Retinal pigment epithelial cell (primary cell): Measurements from ENCODE around the gene UBE2D4.
"Not testable (repeated sequence)": the region's sequence is repeated elsewhere in the genome, so short reads cannot be mapped to it uniquely, and the experiment has no call there.

Source experiments
- DNase-seq: peaks from one replicate; pipeline ENCODE4 v3.0.0-alpha.2; 2010; ENCODE audit warnings: low read depth
- H3K4me3 ChIP-seq: 2 replicates; pipeline ENCODE4 v1.5.1; 2011; ENCODE audit warnings: mild to moderate bottlenecking, low read length, control low read depth, moderate library complexity
- TF ChIP-seq, protein P1 (sequence below): conservative IDR thresholded peaks from 2 replicates; pipeline ENCODE4 v1.5.1; 2011; ENCODE audit warnings: low read depth, low read length, control low read depth, inconsistent platforms

The UBE2D4 gene

DNA sequence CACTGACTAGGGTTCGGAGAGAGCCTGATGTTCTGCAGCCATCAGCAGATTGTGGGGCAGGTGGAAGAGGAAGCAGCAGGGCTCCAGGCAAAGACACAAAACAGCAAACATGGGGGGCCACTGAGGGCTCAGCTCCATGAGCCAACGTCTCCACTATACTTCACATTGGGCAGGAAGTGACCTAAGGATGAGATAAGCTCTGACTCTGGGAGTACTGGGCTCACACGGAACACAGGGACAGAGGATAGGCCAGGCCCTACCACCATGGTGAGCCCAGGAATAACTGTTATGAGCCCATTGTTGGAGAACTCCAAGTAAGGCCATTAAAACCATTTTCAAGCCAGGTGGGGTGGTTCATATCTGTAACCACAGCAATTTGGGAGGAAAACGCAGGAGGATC is 42.0 kb upstream of the UBE2D4 start:
- DNase-seq = no peak
- TF ChIP-seq, protein P1, sequence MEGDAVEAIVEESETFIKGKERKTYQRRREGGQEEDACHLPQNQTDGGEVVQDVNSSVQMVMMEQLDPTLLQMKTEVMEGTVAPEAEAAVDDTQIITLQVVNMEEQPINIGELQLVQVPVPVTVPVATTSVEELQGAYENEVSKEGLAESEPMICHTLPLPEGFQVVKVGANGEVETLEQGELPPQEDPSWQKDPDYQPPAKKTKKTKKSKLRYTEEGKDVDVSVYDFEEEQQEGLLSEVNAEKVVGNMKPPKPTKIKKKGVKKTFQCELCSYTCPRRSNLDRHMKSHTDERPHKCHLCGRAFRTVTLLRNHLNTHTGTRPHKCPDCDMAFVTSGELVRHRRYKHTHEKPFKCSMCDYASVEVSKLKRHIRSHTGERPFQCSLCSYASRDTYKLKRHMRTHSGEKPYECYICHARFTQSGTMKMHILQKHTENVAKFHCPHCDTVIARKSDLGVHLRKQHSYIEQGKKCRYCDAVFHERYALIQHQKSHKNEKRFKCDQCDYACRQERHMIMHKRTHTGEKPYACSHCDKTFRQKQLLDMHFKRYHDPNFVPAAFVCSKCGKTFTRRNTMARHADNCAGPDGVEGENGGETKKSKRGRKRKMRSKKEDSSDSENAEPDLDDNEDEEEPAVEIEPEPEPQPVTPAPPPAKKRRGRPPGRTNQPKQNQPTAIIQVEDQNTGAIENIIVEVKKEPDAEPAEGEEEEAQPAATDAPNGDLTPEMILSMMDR = no peak
- H3K4me3 ChIP-seq = no peak overlapping the region

DNA sequence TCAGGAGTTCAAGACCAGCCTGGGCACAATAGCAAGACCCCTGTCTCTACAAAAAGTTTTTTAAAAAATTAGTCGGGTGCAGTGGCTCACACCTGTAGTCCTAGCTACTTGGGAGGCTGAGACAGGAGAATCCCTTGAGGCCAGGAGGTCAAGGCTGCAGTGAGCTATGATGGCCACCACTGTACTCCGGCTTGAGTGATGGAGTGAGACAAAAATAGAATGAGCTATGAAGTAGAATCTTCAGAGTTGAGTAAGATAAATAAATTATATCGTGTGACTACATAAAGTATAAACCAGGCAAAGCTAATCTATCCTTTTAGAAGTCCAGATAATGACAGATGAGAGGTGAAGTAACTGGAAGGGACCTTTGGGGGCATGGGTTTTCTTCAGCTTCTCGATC is 41.6 kb upstream of the UBE2D4 start:
- TF ChIP-seq, protein P1 = no peak
- H3K4me3 ChIP-seq = no peak overlapping the region
- DNase-seq = no peak

DNA sequence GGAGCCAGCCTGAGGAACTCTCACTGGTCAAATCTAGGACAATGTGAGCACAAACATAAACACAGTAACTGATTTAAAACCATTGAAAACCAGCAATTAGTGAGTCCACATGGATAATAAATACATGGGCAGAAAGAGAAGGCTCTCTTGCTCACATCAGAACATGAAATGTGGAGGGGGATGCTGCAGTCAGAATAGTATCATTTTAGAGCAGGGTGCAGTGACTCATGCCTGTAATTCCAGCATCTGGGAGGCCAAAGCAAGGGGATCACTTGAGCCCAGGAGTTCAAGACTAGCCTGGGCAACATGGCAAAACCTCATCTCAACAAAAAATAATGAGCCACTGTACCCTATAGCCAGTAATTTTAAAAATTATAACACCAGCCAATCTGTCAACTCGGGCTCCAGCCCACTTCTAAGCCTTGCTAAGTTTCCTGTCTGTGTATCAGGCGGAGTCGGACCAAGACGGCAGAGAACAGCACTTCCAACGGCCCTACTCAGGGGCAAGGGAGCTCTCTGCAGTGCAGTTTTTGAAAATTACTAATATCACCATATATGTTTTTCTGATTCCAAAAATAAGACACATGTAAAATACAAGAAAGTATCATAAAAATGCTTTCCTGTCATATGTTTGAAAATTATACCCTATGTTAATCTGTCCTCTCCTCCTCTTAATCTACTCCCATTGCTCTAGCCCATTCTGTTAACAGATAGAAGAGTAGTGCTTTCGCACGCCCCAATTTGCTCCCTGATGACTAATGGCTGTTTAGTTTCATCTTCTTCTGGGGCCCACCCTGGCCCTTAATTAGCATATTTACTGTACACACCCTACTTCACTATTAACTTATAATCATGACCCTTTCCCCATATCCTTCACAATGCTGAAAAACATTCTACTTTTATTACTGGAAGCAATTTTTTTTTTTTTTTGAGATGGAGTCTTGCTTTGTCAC is 37.0 kb upstream of the UBE2D4 start:
- TF ChIP-seq, protein P1 = no peak
- no peak for DNase-seq
- no peak overlapping the region for H3K4me3 ChIP-seq

- no peak overlapping the region for H3K4me3 ChIP-seq
- TF ChIP-seq, protein P1 = no peak
- no peak for DNase-seq
Observed at GRCh38 chr7:43890468-43890867, 35.8 kb upstream of the UBE2D4 start.

GRCh38 chr7:43891069-43891955 is 34.9 kb upstream of the UBE2D4 start:
- TF ChIP-seq, protein P1 = no peak

DNA sequence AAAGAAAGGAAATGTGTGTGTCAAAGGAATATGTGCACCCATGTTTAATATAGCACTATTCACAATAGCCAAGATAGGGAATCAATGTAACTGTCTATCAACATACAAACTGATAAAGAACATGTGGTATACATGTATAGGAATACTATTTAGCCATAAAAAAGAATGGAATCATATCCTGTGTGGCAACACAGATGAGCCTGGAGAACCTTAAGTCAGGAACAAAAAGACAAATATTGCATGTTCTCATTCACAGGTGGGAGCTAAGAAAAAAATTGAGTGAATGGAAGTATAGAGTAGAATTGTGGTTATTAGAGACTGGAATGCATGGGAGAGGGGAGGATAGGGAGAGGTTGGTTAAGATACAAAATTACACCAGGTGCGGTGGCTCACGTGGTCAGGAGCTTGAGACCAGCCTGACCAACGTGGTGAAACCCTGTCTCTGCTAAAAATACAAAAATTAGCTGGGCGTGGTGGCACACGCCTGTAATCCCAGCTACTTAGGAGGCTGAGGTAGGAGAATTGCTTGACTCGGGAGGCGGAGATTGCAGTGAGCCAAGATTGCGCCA is 30.3 kb upstream of the UBE2D4 start:
- H3K4me3 ChIP-seq = no peak overlapping the region
- TF ChIP-seq, protein P1 = no peak
- no peak for DNase-seq

More at GRCh38 chr7:43891069-43891955, 34.9 kb upstream of the UBE2D4 start:
- DNase-seq = no peak
- H3K4me3 ChIP-seq = no peak overlapping the region

DNA sequence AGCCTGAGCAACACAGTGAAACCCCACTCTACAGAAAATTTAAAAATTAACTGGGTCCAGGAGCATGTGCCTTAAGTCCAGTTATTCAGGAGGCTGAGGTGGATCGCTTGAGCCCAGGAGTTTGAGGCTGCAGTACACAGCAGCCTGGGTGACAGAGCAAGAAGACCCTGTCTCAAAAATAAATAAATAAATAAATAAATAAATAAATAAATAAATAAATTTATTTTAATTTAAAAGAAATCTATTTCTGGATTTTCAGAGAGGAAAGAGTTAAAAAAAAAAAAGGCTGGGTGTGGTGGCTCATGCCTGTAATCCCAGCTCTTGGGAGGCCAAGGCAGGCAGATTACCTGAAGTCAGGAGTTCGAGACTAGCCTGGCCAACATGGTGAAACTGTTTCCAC is 27.7 kb upstream of the UBE2D4 start:
- DNase-seq, H3K4me3 ChIP-seq: not testable (repeated sequence)
